PC-3 (cell line): ENCODE data around the gene ERI3. TPM values are rescaled to one million over a fixed set of nuclear protein-coding genes. Genes with fewer than 3 reads are reported as not detected.

Experiments used
- ATAC-seq: fragments of 200-7000 bp; cut with Tn5 transposase; 2 replicates; pipeline ENCODE4 v1.9.1; 2020; ENCODE audit warnings: mild to moderate bottlenecking, moderate library complexity
- BruUV-seq: library from RNA; stranded (reverse); fragments of 400-500 nt; replicated peaks from 2 replicates; lab custom pipeline; 2021; lab: Mats Ljungman, UMichigan
- CTCF ChIA-PET: fragments of 300-600 bp; sonication (Branson Sonifier 250); formaldehyde crosslinking; loops from one replicate; lab custom pipeline; 2022; ENCODE audit warnings: antibody characterized with exemption; lab: Charles Lee
- POLR2A ChIA-PET: fragments of 300-600 bp; sonication (Branson Sonifier 250); formaldehyde crosslinking; loops from one replicate; lab custom pipeline; 2022; ENCODE audit warnings: antibody characterized with exemption; ENCODE audit not compliant: unreplicated experiment; lab: Charles Lee
- DNase-seq: peaks from one replicate; pipeline ENCODE4 v3.0.0-alpha.2; 2015
- H2AFZ ChIP-seq: fragments of 300-600 bp; sonication (generic); 2 replicates; pipeline ENCODE4 v1.6.0; 2016; ENCODE audit warnings: antibody characterized with exemption, low read length
- H3F3A ChIP-seq: fragments of 300-600 bp; sonication (generic); one replicate; pipeline ENCODE4 v1.6.0; 2017; ENCODE audit warnings: antibody characterized with exemption, low read length, control low read depth, mild to moderate bottlenecking; ENCODE audit not compliant: unreplicated experiment
- H3K27ac ChIP-seq: fragments of 300-600 bp; sonication (generic); 2 replicates; pipeline ENCODE4 v1.5.1; 2016; ENCODE audit warnings: mild to moderate bottlenecking, low read length
- H3K27me3 ChIP-seq: fragments of 300-600 bp; sonication (generic); 2 replicates; pipeline ENCODE4 v1.6.1; 2016; ENCODE audit warnings: low read length, mixed read lengths
- H3K36me3 ChIP-seq: fragments of 300-600 bp; sonication (generic); 2 replicates; pipeline ENCODE4 v1.6.1; 2016; ENCODE audit warnings: low read depth, mixed run types, low read length, mixed read lengths
- H3K4me1 ChIP-seq: fragments of 300-600 bp; sonication (generic); 2 replicates; pipeline ENCODE4 v1.5.1; 2016; ENCODE audit warnings: low read length; ENCODE audit not compliant: insufficient read depth
- H3K4me2 ChIP-seq: fragments of 300-600 bp; sonication (generic); 2 replicates; pipeline ENCODE4 v1.6.0; 2016; ENCODE audit warnings: low read length
- H3K4me3 ChIP-seq: fragments of 300-600 bp; sonication (generic); 2 replicates; pipeline ENCODE4 v1.5.1; 2016; ENCODE audit warnings: mild to moderate bottlenecking, low read length, mixed read lengths
- H3K79me2 ChIP-seq: fragments of 300-600 bp; sonication (generic); 2 replicates; pipeline ENCODE4 v1.6.1; 2017; ENCODE audit warnings: low read length, mixed read lengths
- H3K9ac ChIP-seq: fragments of 300-600 bp; sonication (generic); 2 replicates; pipeline ENCODE4 v1.6.0; 2016; ENCODE audit warnings: mild to moderate bottlenecking, low read length
- H3K9me2 ChIP-seq: fragments of 300-600 bp; sonication (generic); replicated peaks from 2 replicates; pipeline ENCODE4 v1.6.1; 2016; ENCODE audit warnings: mixed run types, low read length, mixed read lengths
- H3K9me3 ChIP-seq: fragments of 300-600 bp; sonication (generic); 2 replicates; pipeline ENCODE4 v1.6.1; 2016; ENCODE audit warnings: low read length, mixed read lengths
- H4K20me1 ChIP-seq: fragments of 300-600 bp; sonication (generic); 2 replicates; pipeline ENCODE4 v1.6.1; 2016; ENCODE audit warnings: low read length, mixed read lengths
- CTCF ChIP-seq: fragments of 300-600 bp; sonication (generic); conservative IDR thresholded peaks from 2 replicates; pipeline ENCODE4 v1.5.1; 2017; ENCODE audit warnings: antibody characterized with exemption, low read depth, mild to moderate bottlenecking, low read length
- EZH2 ChIP-seq: fragments of 300-600 bp; sonication (generic); IDR thresholded peaks from one replicate; pipeline ENCODE4 v1.6.1; 2017; ENCODE audit warnings: antibody characterized with exemption, mild to moderate bottlenecking, low read length; ENCODE audit not compliant: unreplicated experiment
- EZH2phosphoT487 ChIP-seq: fragments of 300-600 bp; sonication (generic); IDR thresholded peaks from 2 replicates; pipeline ENCODE4 v1.6.1; 2018; ENCODE audit warnings: mild to moderate bottlenecking, antibody characterized with exemption, low read length, borderline replicate concordance
- intact Hi-C: fragments of 100-400 bp; cut with micrococcal nuclease; formaldehyde crosslinking; loops from 2 replicates; pipeline ENCODE4 v1.9.0; 2023
- total RNA-seq: library from RNA; depleted of rRNA; stranded (reverse); fragments of >200 nt; gene quantifications from 2 replicates; pipeline ENCODE4 v1.2.3, GENCODE V29; 2014

ERI3 gene
- total RNA-seq, 1 experiment from 2014 or later = 138 TPM

- ChIA-PET CTCF (interaction anchor here (0.5 to 1.0 kb wide), 6 partner anchors 22 to 229 kb away, joined by 3 to 4 read pairs (median 3); no protein-coding TSS in a partner anchor), POLR2A (interaction anchor here (0.6 kb wide), 1 partner anchor 127 kb away, joined by 3 read pairs; no protein-coding TSS in a partner anchor)
- DNase-seq = peak; percentile 81
- Histone ChIP-seq H3K9me3 (no peaks in the 10 kb centered on the region), H3K4me3 (no peak overlapping the region), H4K20me1 (no peaks in the 10 kb centered on the region), H3K9ac (no peak overlapping the region), H3K79me2 (peaks cover 10% of the 10 kb centered on the region), H3K36me3 (peaks cover 33% of the 10 kb centered on the region; the same call in 1 of the 2 replicates), H3K4me1 (peaks cover 1% of the 10 kb centered on the region), H3K9me2 (no peaks in the 10 kb centered on the region), H2AFZ (no peak overlapping the region), H3K4me2 (no peak overlapping the region), H3F3A (no peaks in the 10 kb centered on the region), H3K27me3 (no peaks in the 10 kb centered on the region), H3K27ac (no peak overlapping the region)
- peak; percentile 61 for ATAC-seq
- no TSS peak for BruUV-seq
- intact Hi-C loops = loop anchor here (2.0 to 5.0 kb wide), 2 partner anchors 101 to 379 kb away; no protein-coding TSS in a partner anchor
- TF ChIP-seq CTCF (peak; percentile 94), EZH2phosphoT487 (no peak)
These were observed 137.1 kb downstream of the ERI3 start for GRCh38 chr1:44217809-44218410.

GRCh38 chr1:44213222-44214112, 141.6 kb downstream of the ERI3 start, which contains the start of gene DMAP1:
TSS of gene DMAP1 (plus strand) at chr1:44213471. CDS start at chr1:44213754, 283 bp downstream.
- Histone ChIP-seq H4K20me1 (no peaks in the 10 kb centered on the region), H3K27me3 (no peaks in the 10 kb centered on the region), H3K4me1 (peaks cover 6% of the 10 kb centered on the region), H3K9me2 (no peaks in the 10 kb centered on the region), H2AFZ (peak within 1 kb of the TSS; percentile 93), H3K79me2 (peaks cover 10% of the 10 kb centered on the region), H3K4me3 (peak within 1 kb of the TSS; percentile 94), H3K9ac (peak within 1 kb of the TSS; percentile 81), H3F3A (no peaks in the 10 kb centered on the region), H3K27ac (no peak within 1 kb of the TSS), H3K36me3 (peaks cover 15% of the 10 kb centered on the region; the same call in 1 of the 2 replicates), H3K4me2 (peak within 1 kb of the TSS; percentile 98), H3K9me3 (no peaks in the 10 kb centered on the region)
- BruUV-seq = TSS peak; percentile 64
- ATAC-seq (peak; percentile 83), DNase-seq (peak; percentile 81)
- TF ChIP-seq EZH2 (no peak), CTCF (no peak), EZH2phosphoT487 (no peak)
- ChIA-PET CTCF (interaction anchor here (1.1 kb wide), 1 partner anchor 165 kb away, joined by 4 read pairs; no protein-coding TSS in a partner anchor), POLR2A (interaction anchor here (0.6 to 0.7 kb wide), 3 partner anchors 72 to 1272 kb away, joined by 3 to 17 read pairs (median 3); no protein-coding TSS in a partner anchor)
- intact Hi-C loops = loop anchor here (5.0 kb wide), 1 partner anchor 166 kb away; no protein-coding TSS in a partner anchor
